GM18909 (cell line): ENCODE results near the gene RNF186.
"Not testable (repeated sequence)": the region's sequence is repeated elsewhere in the genome, so short reads cannot be mapped to it uniquely, and the experiment has no call there.

Experiments used
- ATAC-seq: cut with Tn5 transposase; IDR thresholded peaks from one replicate; pipeline ENCODE4 v1.9.1; 2021; ENCODE audit warnings: mild to moderate bottlenecking; ENCODE audit not compliant: unreplicated experiment, poor library complexity

The RNF186 gene

DNA sequence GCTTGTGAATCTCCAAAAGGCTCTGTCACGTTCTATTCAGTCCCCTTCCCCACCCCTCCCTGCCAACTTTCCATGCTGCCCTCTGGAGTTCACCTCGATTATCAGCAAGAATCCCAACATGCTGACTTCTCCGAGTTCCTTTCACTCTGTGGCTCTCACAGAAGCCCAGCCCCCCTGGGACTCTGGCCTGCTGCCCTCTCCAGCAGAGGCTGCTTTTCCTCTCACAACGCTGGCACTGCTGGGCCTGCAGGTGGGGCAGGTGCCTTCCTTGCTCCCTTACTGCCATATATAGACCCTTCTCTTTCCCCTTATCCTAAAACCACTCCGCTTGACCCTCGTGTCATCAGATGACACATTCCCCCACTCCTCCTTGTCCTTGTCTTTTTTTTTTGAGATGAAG, 10.2 kb upstream of the RNF186 start:
- no peak for ATAC-seq

DNA sequence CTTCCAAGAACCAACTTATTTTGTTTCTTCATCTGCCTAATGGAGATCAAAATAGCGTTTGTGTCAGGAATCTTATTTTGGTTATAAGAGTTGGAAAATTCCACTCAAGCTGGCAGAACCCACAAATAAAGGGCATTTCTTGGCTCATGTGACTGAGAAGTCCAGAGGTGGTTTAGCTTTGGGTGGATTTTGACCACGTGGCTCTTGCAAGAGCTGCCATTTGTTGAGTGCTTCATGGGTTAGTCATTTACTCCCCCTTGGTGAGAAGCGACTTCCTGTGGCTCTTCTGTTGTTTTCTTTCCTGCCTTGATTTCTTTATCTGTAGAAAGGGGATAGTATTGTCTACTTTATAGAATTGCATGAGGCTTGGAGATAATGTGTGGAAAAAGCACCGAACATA, 9.5 kb upstream of the RNF186 start:
- no peak for ATAC-seq

DNA sequence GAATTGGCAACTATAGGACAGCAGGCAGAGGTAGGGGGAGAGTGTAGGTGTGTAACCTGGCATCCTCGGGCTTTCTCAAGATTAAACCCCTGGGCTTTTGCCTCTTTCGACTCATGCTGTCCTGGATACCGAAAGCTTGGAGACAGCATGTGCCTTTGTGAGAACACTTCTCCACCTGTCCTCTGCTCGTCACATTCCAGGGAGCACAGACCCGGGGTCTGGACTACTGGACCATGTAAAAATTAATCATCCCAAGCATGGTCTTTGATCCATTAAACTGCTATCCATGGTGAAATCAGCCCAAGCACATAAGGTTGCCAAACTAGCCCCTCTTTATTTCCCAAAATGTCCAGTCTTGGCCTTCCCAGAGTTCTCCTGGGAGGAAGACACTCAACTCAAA, 9.0 kb upstream of the RNF186 start:
- no peak for ATAC-seq

DNA sequence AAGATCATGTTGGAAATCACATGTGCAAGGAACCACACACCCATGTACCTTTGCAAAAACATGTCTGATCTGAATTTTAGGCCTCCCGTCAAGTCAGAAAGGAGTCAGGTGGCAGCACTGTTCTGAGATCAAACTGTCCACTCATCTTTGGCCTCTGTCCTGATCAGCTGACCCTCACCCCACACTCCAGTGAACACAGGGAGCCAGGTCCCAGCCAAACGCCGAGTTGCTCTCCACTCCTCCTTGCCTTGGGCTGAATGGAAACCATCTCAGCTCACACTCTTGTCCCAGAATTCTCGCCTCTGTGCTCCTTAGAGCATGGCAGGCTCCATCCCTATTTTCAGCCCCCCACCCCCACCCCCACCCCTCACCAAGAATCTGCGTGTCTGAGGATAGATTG, 4.6 kb upstream of the RNF186 start:
- ATAC-seq: no peak

DNA sequence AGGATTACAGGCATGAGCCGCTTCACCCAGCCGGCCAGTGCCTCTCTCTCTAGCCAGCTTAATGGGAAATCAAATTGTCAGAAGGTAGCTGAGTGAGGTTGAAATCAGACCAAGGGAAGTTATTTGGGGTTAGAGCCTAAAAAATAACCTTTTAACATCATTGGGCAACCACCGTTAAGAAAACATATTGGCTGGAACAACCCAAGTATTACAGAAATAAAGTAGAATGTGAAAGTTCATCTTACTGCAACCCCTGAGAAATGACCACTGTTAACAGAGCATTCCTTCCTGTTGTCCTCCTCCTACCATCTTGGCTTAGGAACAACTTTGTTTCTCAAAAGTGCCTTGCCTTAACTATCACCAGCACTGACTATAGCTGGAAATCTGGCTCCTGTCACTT, 3.2 kb upstream of the RNF186 start:
- ATAC-seq: no peak

DNA sequence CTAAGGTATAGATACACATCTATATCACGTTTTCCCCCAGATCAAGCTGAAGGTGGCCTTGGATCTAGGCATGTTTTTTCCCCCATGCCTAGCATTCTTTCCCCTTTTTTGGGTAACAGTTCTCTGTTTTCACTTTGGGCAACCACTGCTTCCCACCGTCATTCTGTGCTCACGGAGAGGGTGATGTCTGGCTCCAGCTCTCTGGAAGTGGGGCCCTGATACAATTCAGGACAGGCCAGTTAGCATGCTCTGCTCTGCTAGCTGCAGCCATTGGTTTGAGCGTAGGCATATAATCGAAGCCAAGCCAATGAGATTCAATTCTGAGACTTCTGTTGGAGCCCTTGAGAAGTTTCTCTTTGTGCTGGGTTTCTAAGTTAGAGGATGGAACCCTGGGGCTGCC, 2.1 kb upstream of the RNF186 start:
- no peak for ATAC-seq

DNA sequence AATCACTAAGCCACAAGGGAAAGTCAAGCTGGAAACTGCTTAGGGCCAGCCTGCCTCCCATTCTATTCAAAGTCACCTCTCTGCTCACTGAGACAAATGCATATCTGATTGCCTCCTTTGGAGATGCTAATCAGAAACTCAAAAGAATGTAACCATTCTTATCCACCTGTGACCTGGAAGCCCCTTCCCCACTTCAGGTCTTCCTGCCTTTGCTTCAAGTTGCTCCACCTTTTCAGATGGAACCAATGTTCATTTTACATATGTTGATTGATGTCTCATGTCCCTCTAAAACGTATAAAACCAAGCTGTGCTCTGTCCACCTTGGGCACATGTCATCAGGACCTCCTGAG, 1.6 kb upstream of the RNF186 start:
- not testable (repeated sequence) for ATAC-seq

DNA sequence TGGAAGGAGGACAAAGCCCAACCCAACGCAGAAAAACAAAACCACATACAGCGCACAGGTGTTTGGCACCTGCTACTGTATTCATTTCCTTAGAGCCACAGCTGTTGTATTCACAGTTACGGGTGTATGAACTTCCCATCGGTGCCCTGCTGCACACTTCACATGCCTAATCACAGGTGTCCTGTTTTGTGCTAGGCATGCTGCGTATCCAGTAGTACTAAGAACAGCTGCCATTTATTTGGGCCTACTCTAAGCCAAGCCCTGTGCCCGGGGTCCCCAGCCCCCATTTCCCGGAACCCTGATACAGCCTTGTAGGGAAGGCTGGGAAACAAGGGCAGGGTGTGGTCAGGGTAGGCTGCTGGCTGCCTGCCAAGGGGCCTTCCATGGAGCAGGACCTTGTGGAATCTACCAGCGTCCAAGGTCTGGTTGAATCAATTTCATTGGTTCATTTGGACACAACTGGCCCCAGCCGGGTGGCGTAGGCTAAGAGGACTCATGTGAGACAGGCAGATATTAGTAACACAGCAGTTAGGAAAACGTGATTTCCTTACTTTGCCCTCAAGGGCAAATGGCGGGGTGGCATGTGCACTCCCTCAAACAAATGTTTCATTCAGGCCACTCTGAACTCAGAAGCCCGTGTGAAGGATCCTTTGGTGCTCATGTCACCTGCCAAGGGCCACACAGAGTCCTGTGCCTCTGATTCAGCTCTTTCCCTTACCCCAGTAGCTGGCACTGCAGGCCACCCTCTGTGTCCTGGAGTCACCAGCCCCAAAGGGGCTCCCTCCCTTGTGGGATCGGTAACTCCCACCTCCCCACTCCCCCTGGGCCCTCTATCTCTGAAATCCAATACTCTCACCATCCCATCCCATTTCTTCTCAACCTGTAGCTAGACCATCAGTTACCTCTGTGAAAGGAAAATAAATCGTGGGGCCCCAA, 986 bp upstream of the RNF186 start:
- ATAC-seq: no peak

DNA sequence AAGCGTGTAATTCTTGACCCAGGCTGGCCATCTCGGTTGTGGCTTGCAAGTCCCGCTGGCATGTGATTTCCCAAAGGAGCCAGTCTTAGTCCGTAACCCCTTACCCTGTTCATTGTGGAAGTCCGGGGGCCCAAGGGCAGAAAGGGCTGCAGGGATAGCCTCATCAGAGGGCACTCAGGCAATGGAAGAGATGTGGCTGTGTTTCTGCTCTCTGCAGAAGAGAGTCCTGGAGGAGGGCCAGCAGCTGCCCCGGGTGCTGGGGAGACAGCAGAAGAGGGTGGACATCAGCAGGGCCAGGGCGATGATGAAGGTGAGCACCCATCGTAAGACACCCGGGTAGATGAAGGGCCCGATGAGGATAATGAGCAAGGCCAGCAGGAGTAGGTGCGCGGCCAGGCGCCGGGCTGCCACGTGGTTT, 830 bp downstream of the RNF186 start:
- ATAC-seq: no peak

DNA sequence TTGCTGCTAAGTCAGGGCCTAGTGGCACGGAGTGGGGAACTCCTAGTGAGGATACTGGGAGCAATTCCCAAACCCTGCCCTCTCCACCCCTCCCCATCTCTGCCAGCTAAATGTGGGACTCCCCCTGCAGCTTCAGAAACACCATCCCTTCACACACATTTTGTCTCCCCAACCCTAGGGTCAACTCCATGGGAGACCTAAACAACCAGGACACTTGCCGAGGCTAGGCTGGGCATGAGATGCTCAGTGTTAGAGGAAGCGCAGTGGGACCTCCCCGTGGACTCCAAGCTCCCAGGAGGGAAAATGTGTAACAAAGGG, 1.5 kb downstream of the RNF186 start:
- ATAC-seq: no peak

DNA sequence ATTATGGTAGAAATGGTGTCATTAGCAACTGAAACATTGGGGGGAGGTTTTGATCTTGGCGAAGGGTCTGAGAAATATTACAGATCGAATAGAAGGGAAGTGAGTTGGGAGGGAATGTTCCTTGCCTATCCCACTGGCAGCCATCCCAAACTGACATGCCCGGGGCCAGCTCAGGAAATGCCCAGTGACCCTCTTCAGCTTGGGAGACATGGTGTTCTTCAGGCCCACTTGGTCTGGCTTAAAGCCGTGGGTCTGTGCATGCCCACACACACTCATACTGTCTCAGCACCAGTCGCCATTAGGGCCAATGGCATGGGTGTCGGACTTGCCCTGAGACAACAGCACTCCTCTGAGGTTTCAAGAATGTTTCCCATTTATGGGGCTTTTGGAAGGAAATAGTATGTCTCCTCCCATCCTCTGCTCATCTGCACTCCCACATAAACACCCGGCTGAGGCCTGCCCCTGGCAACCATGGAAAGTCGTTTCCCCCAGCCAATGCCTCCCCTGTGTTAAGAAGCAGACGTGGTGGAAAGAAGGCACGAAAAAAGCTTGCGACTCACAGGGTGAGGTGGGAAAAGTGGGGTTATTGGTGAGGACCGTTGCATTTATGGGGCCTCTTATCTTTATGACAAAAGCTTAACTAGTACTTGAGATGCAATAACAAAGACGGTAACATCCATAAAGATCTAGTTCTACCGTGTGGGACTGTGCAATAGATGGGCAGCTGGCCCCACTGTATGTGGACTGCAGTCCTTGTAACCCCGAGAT, 2.0 kb downstream of the RNF186 start:
- no peak for ATAC-seq

DNA sequence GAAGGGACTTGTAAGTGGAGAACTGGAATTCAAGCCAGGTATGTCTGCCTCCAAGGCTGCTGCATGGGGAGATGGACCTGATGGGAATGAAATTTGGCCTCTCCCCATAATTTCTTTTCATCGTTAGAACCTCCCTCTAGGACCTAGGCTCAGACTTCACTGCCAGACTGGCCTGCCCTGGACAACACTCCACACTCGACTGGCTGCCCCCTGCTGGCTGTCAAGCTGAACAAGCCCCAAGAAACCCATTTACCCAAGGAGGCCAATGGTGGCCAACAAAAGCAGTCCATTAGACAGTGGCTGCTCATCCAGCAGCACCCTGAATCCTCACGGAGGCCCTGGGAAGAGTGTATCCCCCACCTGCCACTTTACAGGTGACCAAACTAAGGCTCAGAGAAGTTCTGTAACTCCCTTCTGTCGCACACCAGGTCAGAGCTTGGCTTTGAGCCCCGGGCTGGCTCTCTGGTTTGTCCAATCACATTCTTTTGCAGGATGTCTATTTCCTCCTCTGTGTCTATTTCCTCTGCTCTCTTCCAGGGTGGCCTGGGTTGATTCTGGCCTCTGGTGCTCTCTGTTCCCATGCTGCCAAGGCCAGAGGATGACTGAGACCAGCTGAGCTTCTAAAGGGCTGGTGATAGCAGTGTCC, 3.8 kb downstream of the RNF186 start:
- no peak for ATAC-seq

DNA sequence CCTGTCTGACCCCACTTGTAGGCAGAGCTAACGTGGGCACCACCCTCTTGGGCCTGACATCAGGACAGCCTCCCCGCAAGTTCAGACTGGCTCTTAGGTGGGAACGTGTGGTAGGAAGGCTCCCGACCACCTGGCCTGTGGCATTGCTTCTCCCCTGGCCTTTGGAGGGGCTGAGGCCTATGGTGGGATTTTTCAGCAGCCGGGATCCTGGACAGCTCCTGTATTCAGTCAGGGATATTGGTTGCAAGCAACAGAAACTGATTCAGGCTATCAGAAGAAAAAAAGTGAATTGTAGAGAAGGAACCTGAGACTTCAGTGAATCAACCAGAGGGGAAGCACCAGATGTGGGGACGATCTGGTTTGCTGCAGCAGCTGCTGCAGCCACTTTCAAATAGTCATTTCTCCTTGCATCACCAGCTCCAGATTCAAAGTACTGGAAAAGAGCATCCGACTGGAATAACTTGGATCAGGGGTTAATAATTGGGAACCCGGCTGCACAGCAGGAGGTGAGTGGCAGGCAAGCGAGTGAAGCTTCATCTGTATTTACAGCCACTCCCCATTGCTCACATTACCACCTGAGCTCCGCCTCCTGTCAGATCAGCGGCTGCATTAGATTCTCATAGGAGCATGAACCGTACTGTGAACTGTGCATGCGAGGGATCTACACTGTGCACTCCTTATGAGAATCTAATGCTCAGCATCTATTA, 5.9 kb downstream of the RNF186 start:
- no peak for ATAC-seq

DNA sequence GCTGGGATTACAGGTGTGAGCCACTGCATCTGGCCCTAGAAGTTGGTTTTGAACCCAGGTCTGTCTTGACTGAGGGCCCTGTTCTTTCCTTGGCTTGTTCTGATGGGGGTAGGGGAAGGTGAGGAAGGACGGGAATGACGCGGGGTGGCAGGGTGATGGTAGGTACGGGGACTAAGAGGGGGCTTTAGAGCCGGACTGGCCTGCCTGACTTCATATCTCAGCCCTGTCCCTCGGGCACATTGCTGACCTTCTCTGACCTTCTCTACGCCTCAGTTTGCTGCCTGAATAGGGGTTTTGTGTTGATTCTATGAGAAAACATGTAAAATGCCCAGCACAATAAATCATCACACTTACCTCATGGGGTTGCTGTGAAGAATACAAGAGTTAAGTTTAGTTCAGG, 6.7 kb downstream of the RNF186 start:
- ATAC-seq: no peak

DNA sequence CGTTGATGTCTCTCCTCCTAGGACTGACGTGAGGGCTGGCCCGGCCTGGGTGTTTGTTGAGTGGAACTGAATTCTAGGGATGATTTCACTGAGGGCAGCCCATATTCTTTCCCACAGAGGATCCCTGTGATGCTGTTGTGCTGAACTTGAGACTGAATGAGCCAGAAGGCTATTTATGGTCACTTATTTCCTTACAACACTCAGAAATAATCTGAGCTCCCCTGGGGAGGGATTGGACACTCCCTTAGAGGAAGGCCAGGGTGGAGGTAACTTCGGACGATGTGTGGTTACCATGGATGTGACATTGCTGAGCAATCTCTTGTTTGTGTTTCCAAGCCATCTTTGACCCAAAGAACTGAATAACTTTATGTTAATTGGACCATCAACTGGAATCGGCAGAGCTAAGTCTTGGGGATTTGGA, 10.2 kb downstream of the RNF186 start:
- no peak for ATAC-seq

DNA sequence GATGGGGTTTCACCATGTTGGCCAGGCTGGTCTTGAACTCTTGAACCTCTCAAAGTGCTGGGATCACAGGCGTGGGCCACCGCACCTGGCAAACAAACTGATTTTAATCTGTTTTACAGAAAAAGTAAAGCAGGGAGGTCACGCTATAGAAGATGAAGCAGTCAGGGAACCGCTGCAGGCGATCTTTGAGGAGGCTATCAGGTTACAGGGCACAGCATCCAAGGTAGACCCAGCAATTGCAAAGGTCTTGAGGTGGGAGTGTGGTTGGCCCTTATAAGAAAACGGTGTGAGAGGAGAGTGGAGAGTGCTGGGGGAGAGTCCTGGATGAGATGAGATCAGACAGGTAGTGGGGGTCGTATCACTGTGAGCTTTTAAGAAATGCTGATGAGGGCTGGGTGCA, 12.8 kb downstream of the RNF186 start:
- ATAC-seq: no peak

DNA sequence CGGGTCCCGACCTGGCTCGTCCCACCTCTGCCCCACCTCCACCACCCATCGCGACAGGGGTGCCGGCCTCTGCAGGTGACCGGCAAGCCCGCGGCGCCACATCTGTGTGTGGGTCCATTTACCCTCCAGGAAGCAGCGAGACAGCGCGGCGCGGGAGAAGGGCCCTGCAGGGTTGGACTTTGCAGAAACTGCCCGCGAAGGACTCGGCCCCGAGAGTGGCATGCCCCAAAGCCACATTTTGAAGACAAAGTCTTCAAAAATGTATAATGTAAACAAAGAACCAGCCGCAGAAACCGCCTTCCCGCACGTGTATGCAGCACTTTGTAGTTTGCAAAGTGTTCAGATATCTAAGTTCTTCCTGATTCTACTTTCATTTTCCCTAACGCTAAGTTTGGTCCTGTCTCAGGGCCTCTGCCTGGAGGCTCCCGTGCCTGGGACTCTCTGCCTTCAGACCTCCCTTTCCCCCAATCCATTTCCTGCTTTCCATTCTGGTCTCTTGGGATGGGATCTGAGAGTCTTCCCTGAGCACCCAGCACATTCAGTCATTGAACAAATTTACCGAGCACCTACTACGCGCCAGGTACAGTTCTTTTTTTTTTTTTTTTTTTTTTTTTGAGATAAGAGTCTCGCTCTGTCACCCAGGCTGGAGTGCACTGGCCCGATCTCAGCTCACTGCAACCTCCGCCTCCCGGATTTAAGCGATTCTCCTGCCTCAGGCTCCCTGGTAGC, 14.8 kb downstream of the RNF186 start:
- peak; percentile 47 for ATAC-seq

DNA sequence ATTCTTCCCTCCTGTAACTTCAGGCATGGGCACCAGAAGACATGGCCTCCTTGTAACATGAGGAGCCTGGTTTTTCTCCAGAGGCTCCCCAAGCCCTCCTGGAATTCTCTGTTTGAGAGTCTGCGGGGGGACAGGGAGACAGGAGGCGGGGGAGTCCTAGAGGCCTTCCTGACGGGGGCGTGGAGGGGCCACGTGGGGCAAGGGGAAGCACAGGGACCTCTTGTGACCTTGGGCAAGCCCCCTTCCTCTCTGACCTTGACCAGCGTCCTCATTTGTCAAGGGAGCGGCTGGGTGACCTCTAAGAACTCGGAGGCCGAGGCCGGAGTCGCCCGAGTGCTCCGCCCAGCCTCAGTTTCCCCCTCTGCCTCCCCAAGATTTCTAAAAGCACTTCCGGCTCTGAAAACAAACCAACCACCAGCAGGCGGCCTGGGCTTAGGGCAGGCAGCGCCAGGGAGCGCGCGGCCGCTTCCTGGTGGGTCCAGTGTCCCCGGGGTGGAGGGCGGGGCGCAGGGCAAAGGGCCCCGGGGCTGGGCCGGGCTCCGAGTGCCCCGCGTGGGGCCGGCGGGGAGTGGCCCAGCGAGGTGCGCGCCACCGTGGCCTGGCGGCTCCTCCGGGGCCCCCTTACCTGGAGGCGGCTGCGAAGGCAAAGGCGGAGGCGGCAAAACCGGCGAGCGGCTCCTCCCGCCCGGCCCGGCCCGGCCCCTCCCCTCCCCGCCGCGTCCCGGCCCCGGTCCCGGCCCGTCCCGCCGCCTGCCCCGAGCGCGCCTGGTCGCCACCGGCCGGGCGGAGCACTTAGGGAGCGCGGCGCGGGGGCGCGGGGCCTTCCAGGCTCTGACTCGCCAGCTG, 15.6 kb downstream of the RNF186 start, which contains the start of gene TMCO4:
TSS of gene TMCO4 (minus strand) at position 687 of the 846 bp plus-strand sequence. CDS start 19,158 bp downstream, outside the sequence.
- peak; percentile 60 for ATAC-seq
